Testis (tissue), 3 donors: ENCODE results near the gene MAP3K9. TPM values are rescaled to one million over a fixed set of nuclear protein-coding genes. Genes with fewer than 3 reads are reported as not detected.
A peak's percentile ranks its signal among the peaks of the same experiment; 100 is the strongest.

ENCODE experiments used
- DNase-seq: peaks from one replicate; pipeline ENCODE4 v3.0.0-alpha.2; 2019
- H3K27ac ChIP-seq, 2 donors: fragments of 200-600 bp; sonication (generic); one replicate each; pipeline ENCODE4 v1.5.1; 2019
- H3K27me3 ChIP-seq: fragments of 200-600 bp; sonication (generic); one replicate; pipeline ENCODE4 v1.5.1; 2019
- H3K36me3 ChIP-seq: fragments of 200-600 bp; sonication (generic); one replicate; pipeline ENCODE4 v1.5.1; 2017; ENCODE audit warnings: low read depth; ENCODE audit errors: missing control alignments
- H3K4me1 ChIP-seq: fragments of 200-600 bp; sonication (generic); one replicate; pipeline ENCODE4 v1.5.1; 2019
- H3K4me3 ChIP-seq, 2 donors: fragments of 200-600 bp; sonication (generic); one replicate each; pipeline ENCODE4 v1.5.1; 2017 to 2019
- H3K9me3 ChIP-seq: fragments of 200-600 bp; sonication (generic); one replicate; pipeline ENCODE4 v1.5.1; 2017
- CTCF ChIP-seq, 3 experiments: fragments of 450-650 bp in 2 of 3; fragments of 200-600 bp in 1 of 3; sonication (generic) in 1 of 3; IDR thresholded peaks; one replicate each; pipeline ENCODE4 v1.5.1; 2016 to 2019; ENCODE audit warnings: antibody characterized with exemption in 3 of 3, mild to moderate bottlenecking in 2 of 3, moderate library complexity in 1 of 3
- POLR2A ChIP-seq: fragments of 450-650 bp; IDR thresholded peaks from one replicate; pipeline ENCODE4 v1.6.1; 2017; ENCODE audit warnings: antibody characterized with exemption, mild to moderate bottlenecking, moderate library complexity
- WGBS, 2 donors: methylation state at CpG; one replicate each; pipeline ENCODE4 v1.1.5; 2018; 5-methylcytosine and 5-hydroxymethylcytosine counted together
- intact Hi-C: fragments of 100-400 bp; cut with DNase I; formaldehyde crosslinking; loops from one replicate; pipeline ENCODE4 v1.15.1; 2023; ENCODE audit warnings: low total_unique reads
- polyA plus RNA-seq: library from polyadenylated mRNA; stranded (reverse); fragments of 350-450 nt; fragmentation: Illumina TruSeq; extraction: RNeasy Lipid Tissue Mini Kit (QIAGEN cat#74804); gene quantifications from one replicate; pipeline ENCODE4 v1.2.3, GENCODE V29; 2014; ENCODE audit warnings: low read depth, low replicate concordance; ENCODE audit not compliant: insufficient read depth
- total RNA-seq, 2 donors: library from RNA; depleted of rRNA; stranded (reverse); fragments of >200 nt; gene quantifications; one replicate each; pipeline ENCODE4 v1.2.3, GENCODE V29; 2016

MAP3K9 gene
- total and polyA plus RNA-seq, 3 donors from 2014 or later: 17.4 to 22.5 (median 18.0) TPM

DNA sequence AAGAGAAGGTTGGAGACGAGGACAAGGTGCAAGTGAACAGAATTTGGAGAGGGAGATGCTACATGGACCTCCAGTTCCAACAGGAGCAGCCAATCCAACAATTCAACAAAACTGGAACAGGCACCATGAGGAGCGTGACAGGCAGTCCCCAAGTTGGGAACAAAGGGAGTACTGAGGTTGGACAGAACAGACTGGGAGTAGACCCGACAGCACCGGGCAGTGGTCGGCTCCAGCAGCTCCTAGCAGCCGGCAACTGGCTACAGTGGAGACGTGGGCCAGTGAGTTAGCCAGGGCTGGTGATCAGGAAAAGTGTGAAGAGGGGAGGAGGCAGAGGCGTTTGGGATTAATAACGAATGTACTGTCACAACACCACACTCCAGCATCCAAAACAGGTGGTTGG is 16.4 kb downstream of the MAP3K9 start:
- TF ChIP-seq POLR2A (no peak), CTCF (IDR thresholded peaks at IDR 0.05) (no peak)
- 81 to 84% methylated on average over 9 of the region's 9 CpGs for WGBS, 2 donors
- no peak overlapping the region for H3K4me3 ChIP-seq
- intact Hi-C loops: no loop called here
- H3K27me3 ChIP-seq: no peaks in the 10 kb centered on the region
- no peak overlapping the region for H3K27ac ChIP-seq
- no peaks in the 10 kb centered on the region for H3K9me3 ChIP-seq
- H3K4me1 ChIP-seq: peaks cover 15% of the 10 kb centered on the region
- H3K36me3 ChIP-seq: no peaks in the 10 kb centered on the region
- DNase-seq: no peak

DNA sequence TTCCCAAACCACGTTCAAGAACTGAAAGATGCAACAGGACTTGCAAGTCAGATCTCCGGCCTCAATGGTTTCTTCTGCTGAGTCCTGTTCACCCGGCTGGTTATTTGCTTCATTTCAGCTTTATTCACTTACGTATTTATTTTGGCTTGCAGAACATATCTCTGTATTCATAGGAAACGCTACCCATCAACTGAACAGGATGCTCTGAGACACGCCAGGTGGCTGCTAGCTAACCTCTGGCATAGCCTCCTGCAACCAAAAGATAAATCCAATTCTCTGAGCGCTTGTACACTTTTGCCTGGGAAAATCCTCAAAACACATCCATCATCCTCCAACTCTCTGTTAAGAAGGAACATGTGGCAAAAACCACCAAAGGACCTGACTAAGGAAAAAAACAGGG is 17.3 kb downstream of the MAP3K9 start:
- intact Hi-C loops: no loop called here
- WGBS, 2 donors: 83 to 84% methylated on average over 7 of the region's 7 CpGs
- Histone ChIP-seq H3K4me3 (no peak overlapping the region), H3K4me1 (peaks cover 15% of the 10 kb centered on the region), H3K27me3 (no peaks in the 10 kb centered on the region), H3K9me3 (no peaks in the 10 kb centered on the region), H3K36me3 (no peaks in the 10 kb centered on the region), H3K27ac (no peak overlapping the region)
- DNase-seq: no peak
- TF ChIP-seq CTCF (IDR thresholded peaks at IDR 0.05) (no peak), POLR2A (no peak)

DNA sequence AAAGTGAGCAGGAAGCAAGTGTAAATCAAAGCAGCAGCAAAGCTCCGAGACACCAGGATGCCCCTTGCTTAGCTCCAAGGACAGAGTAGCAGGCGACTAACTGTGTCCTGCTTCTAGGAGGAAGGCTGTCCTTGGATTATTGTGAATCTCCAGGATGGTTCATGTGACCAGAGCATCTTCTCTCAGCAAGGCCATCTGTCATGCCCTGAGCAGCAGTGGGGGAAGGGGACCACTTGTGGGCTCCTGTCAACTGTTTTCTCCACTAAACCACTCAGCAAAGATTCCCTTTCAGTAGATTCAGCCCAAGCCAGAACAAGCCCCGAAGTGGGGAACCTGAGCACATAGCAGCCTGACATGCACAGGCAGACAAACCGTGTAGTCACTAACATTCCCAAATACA is 19.4 kb downstream of the MAP3K9 start:
- WGBS, 2 donors: 38 to 58% methylated on average over 4 of the region's 4 CpGs
- TF ChIP-seq CTCF (IDR thresholded peaks at IDR 0.05): no peak
- TF ChIP-seq POLR2A: no peak

GRCh38 chr14:70789361-70789760 is 20.0 kb downstream of the MAP3K9 start:
- intact Hi-C loops: no loop called here
- 22 to 34% methylated on average over 4 of the region's 4 CpGs for WGBS, 2 donors

More for the DNA sequence above, 19.4 kb downstream of the MAP3K9 start:
- Histone ChIP-seq H3K27ac (no peak overlapping the region), H3K27me3 (no peaks in the 10 kb centered on the region), H3K4me1 (peaks cover 15% of the 10 kb centered on the region), H3K9me3 (no peaks in the 10 kb centered on the region), H3K36me3 (no peaks in the 10 kb centered on the region), H3K4me3 (no peak overlapping the region)
- no peak for DNase-seq
- intact Hi-C loops: no loop called here

DNA sequence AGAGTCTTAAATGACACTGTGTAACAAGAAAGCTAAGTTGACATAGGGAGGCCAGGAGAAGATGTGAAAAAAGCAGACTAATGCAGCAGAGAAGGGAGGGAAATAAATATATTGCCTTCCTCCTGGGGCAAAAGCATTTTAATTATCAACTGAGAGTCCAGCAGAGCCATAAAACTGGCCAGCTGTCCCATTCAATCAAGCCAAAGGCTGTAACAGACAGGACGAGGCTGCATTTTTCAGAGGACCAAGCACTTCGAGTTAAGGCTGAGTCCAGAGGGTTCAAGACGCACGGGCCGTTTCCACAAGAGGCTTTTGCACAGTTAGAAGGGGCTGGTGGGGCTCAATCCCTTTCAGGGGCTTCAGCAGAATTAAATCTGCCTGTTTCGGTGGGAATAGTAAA is 20.4 kb downstream of the MAP3K9 start:
- 44 to 48% methylated on average over 6 of the region's 6 CpGs for WGBS, 2 donors
- intact Hi-C loops: no loop called here
- no peaks in the 10 kb centered on the region for H3K36me3 ChIP-seq
- no peak for DNase-seq
- H3K27ac ChIP-seq: no peak overlapping the region
- H3K27me3 ChIP-seq: no peaks in the 10 kb centered on the region
- no peaks in the 10 kb centered on the region for H3K9me3 ChIP-seq
- no peak overlapping the region for H3K4me3 ChIP-seq
- no peak for TF ChIP-seq CTCF (IDR thresholded peaks at IDR 0.05)
- TF ChIP-seq POLR2A: no peak
- H3K4me1 ChIP-seq: peaks cover 15% of the 10 kb centered on the region

More at GRCh38 chr14:70789361-70789760, 20.0 kb downstream of the MAP3K9 start:
- Histone ChIP-seq H3K27ac (no peak overlapping the region), H3K4me3 (no peak overlapping the region), H3K9me3 (no peaks in the 10 kb centered on the region), H3K27me3 (no peaks in the 10 kb centered on the region), H3K4me1 (peaks cover 15% of the 10 kb centered on the region), H3K36me3 (no peaks in the 10 kb centered on the region)
- TF ChIP-seq POLR2A: no peak
- peak; percentile 68 for DNase-seq
